A549 (cell line): Measurements from ENCODE around the gene BCL2L12. TPM values are rescaled to one million over a fixed set of nuclear protein-coding genes. Genes with fewer than 3 reads are reported as not detected.

ENCODE experiments used
- ATAC-seq, 2 experiments: fragments of 200-7000 bp in 1 of 2; fragments of >200 bp in 1 of 2; cut with Nextera tagmentation in 1 of 2; cut with Tn5 transposase in 1 of 2; 3 replicates each; pipeline versions ENCODE4 v1.8.0 to v1.9.1; 2018 to 2020; ENCODE audit warnings: mild to moderate bottlenecking in 1 of 2, moderate library complexity in 1 of 2
- CTCF ChIA-PET: fragments of 300-600 bp; sonication (Branson Sonifier 250); formaldehyde crosslinking; extraction: SDS; loops from one replicate; lab custom pipeline; 2021; ENCODE audit warnings: antibody characterized with exemption, inconsistent platforms; lab: Yijun Ruan, JAX
- POLR2A ChIA-PET: fragments of 350-600 bp; formaldehyde crosslinking; extraction: SDS; loops from one replicate; lab custom pipeline; 2021; ENCODE audit warnings: antibody characterized with exemption, inconsistent platforms; lab: Yijun Ruan, JAX
- DNase-seq, 2 experiments: peaks; one replicate each; pipeline versions ENCODE4 v3.0.0 to v3.0.0-alpha.2; 2011 to 2016; ENCODE audit warnings: low read depth in 1 of 2, low spot score in 1 of 2
- FAIRE-seq: peaks from 2 replicates; lab custom pipeline; 2011; peaks lifted over from hg19 to GRCh38; lab: Jason Lieb, UNC
- H3K27ac ChIP-seq, 2 experiments: fragments of >200 bp; sonication (Bioruptor Twin); formaldehyde crosslinking; 3 replicates each; pipeline ENCODE4 v1.5.1; 2016 to 2017
- H3K4me1 ChIP-seq: fragments of >200 bp; sonication (Bioruptor Twin); formaldehyde crosslinking; 3 replicates; pipeline ENCODE4 v1.6.1; 2016
- H3K4me2 ChIP-seq: fragments of >200 bp; sonication (Bioruptor Twin); formaldehyde crosslinking; 3 replicates; pipeline ENCODE4 v1.6.1; 2016
- H3K4me3 ChIP-seq: fragments of >200 bp; sonication (Bioruptor Twin); formaldehyde crosslinking; 3 replicates; pipeline ENCODE4 v1.5.1; 2016
- H3K9me3 ChIP-seq: fragments of >200 bp; sonication (Bioruptor Twin); formaldehyde crosslinking; 3 replicates; pipeline ENCODE4 v1.6.1; 2016
- CBX2 ChIP-seq: fragments of 200-600 bp; sonication (generic); IDR thresholded peaks from 2 replicates; pipeline ENCODE4 v1.6.1; 2016; ENCODE audit warnings: low read depth, mild to moderate bottlenecking, borderline replicate concordance
- CBX8 ChIP-seq: fragments of 200-600 bp; sonication (generic); IDR thresholded peaks from 2 replicates; pipeline ENCODE4 v1.6.1; 2016
- CEBPB ChIP-seq, 2 experiments: fragments of >200 bp in 1 of 2; sonication (Bioruptor Twin) in 1 of 2; formaldehyde crosslinking in 1 of 2; IDR thresholded peaks; 2 replicates each; pipeline ENCODE4 v1.6.1; 2012 to 2016
- FOSL2 ChIP-seq, 2 experiments: fragments of 450-650 bp in 1 of 2; fragments of >200 bp in 1 of 2; sonication (Bioruptor Twin) in 1 of 2; formaldehyde crosslinking; IDR thresholded peaks; 2 replicates each; pipeline versions ENCODE4 v1.5.0 to v1.6.1; 2016 to 2020; ENCODE audit warnings: mild to moderate bottlenecking in 1 of 2, moderate library complexity in 1 of 2
- HDAC2 ChIP-seq: fragments of 200-600 bp; sonication (generic); IDR thresholded peaks from 2 replicates; pipeline ENCODE4 v1.6.1; 2016
- HOXA7 ChIP-seq: fragments of 250-450 bp; sonication (Bioruptor Pico); IDR thresholded peaks from 2 replicates; pipeline ENCODE4 v1.5.0; 2020; ENCODE audit warnings: mild to moderate bottlenecking, moderate library complexity
- HOXB13 ChIP-seq: fragments of 250-450 bp; sonication (Bioruptor Pico); IDR thresholded peaks from 2 replicates; pipeline ENCODE4 v1.5.0; 2020; ENCODE audit warnings: low read depth, mild to moderate bottlenecking, moderate library complexity
- HOXB5 ChIP-seq: fragments of 250-450 bp; sonication (Bioruptor Pico); IDR thresholded peaks from 2 replicates; pipeline ENCODE4 v1.5.0; 2020; ENCODE audit warnings: mild to moderate bottlenecking, moderate library complexity
- JUN ChIP-seq, 2 experiments: fragments of >200 bp; sonication (Bioruptor Twin); formaldehyde crosslinking; IDR thresholded peaks; 2 replicates in 1 of 2; 3 replicates in 1 of 2; pipeline ENCODE4 v1.6.1; 2016 to 2017
- MAFK ChIP-seq: fragments of 450-650 bp; IDR thresholded peaks from 2 replicates; pipeline ENCODE4 v1.6.1; 2014; ENCODE audit not compliant: partially characterized antibody
- MAZ ChIP-seq: fragments of 150-350 bp; IDR thresholded peaks from 2 replicates; pipeline ENCODE4 v1.6.1; 2014; ENCODE audit warnings: antibody characterized with exemption, low read depth, low read length, borderline replicate concordance
- NFE2L2 ChIP-seq: fragments of 150-350 bp; conservative IDR thresholded peaks from 2 replicates; pipeline ENCODE4 v1.6.1; 2014; ENCODE audit warnings: low read length
- NR3C1 ChIP-seq: fragments of >200 bp; sonication (Bioruptor Twin); formaldehyde crosslinking; IDR thresholded peaks from 3 replicates; pipeline ENCODE4 v1.6.1; 2017
- PHF8 ChIP-seq: fragments of 200-600 bp; sonication (generic); IDR thresholded peaks from 2 replicates; pipeline ENCODE4 v1.6.1; 2016; ENCODE audit warnings: low read depth, mild to moderate bottlenecking, antibody characterized with exemption, moderate library complexity, borderline replicate concordance
- POLR2AphosphoS2 ChIP-seq: conservative IDR thresholded peaks from 2 replicates; pipeline ENCODE4 v1.6.1; 2012; ENCODE audit warnings: low read length, improper control_type of control experiment, inconsistent platforms
- RARB ChIP-seq: fragments of 250-450 bp; sonication (Bioruptor Pico); IDR thresholded peaks from 2 replicates; pipeline ENCODE4 v1.8.0; 2021; ENCODE audit warnings: mild to moderate bottlenecking, moderate library complexity
- RNF2 ChIP-seq: fragments of 200-600 bp; sonication (generic); IDR thresholded peaks from 2 replicates; pipeline ENCODE4 v1.6.1; 2016; ENCODE audit warnings: low read depth, mild to moderate bottlenecking, antibody characterized with exemption, moderate library complexity, borderline replicate concordance
- TFCP2L1 ChIP-seq: fragments of 250-450 bp; sonication (Bioruptor Pico); IDR thresholded peaks from 2 replicates; pipeline ENCODE4 v1.5.0; 2021; ENCODE audit warnings: mild to moderate bottlenecking
- TP53 ChIP-seq: fragments of 250-450 bp; sonication (Bioruptor Pico); IDR thresholded peaks from 2 replicates; pipeline ENCODE4 v1.5.0; 2021; ENCODE audit warnings: mild to moderate bottlenecking, moderate library complexity
- ZSCAN20 ChIP-seq: fragments of 250-450 bp; sonication (Bioruptor Pico); IDR thresholded peaks from 2 replicates; pipeline ENCODE4 v1.8.0; 2022; ENCODE audit warnings: mild to moderate bottlenecking, moderate library complexity
- WGBS: methylation state at CpG from one replicate; pipeline ENCODE4 v1.1.6; 2017; ENCODE audit errors: missing lambda C conversion rate; 5-methylcytosine and 5-hydroxymethylcytosine counted together
- polyA plus RNA-seq, 4 experiments: library from polyadenylated mRNA; depleted of rRNA in 3 of 4; stranded (reverse); fragments of >200 nt; fragmentation: RNase III in 1 of 4; extraction: RNeasy Plus Mini Kit Qiagen cat#74134 plus additional on column Dnase treatment in 1 of 4; gene quantifications; 2 replicates in 3 of 4; 3 replicates in 1 of 4; pipeline ENCODE4 v1.2.3, GENCODE V29; 2011 to 2017
- TF ChIP-seq, protein P1 (sequence below): fragments of >200 bp; sonication (Bioruptor Twin); formaldehyde crosslinking; IDR thresholded peaks from 3 replicates; pipeline ENCODE4 v1.6.1; 2016
- TF ChIP-seq, protein P2 (sequence below): IDR thresholded peaks from 2 replicates; pipeline ENCODE4 v1.6.1; 2012
- TF ChIP-seq, protein P3 (sequence below): fragments of >200 bp; sonication (Bioruptor Twin); formaldehyde crosslinking; IDR thresholded peaks from 2 replicates; pipeline ENCODE4 v1.6.1; 2016
- TF ChIP-seq, protein P4 (sequence below): fragments of 200-600 bp; sonication (generic); IDR thresholded peaks from 2 replicates; pipeline ENCODE4 v1.6.1; 2016; ENCODE audit warnings: antibody characterized with exemption, mild to moderate bottlenecking, moderate library complexity
- TF ChIP-seq, protein P5 (sequence below): fragments of 450-650 bp; IDR thresholded peaks from 2 replicates; pipeline ENCODE4 v1.6.1; 2014; ENCODE audit warnings: antibody characterized with exemption

The BCL2L12 gene
- polyA plus RNA-seq, 2 of the 4 experiments (the other 2 are of a cell fraction), result 26.6 to 53.0 TPM

DNA sequence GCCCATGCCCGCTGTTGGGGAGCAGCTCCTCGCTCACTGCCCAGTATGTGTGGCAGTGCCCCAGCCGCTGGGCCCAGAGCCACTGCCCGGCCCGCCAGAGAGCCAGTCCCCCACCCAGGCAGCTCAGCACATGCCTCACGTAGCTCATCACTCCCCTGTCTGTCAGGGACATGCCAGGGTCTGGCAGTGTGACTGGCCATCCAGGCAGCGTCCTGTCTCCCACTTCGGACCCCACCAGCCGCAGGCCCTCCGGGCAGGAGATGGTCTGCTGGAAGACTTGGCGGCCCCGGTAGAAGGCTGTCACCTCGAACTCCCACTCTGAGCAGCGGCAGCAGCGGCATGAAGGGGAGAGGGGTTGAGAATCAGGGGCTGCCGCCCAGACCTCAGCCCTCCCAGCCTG, 3.7 kb upstream of the BCL2L12 start:
- ChIA-PET CTCF (interaction anchor here (12.2 to 21.2 kb wide), 2 partner anchors 13 to 18 kb away, joined by 117 to 326 read pairs; partner anchors contain the start of genes PRMT1, RRAS and SCAF1), POLR2A (interaction anchor here (1.4 to 2.1 kb wide), 3 partner anchors 15 to 20 kb away, joined by 4 to 7 read pairs (median 5); partner anchors contain the start of gene SCAF1)
- no peak for FAIRE-seq
- TF ChIP-seq MAFK, result no peak
- no peak for TF ChIP-seq FOSL2 (IDR thresholded peaks at IDR 0.05)
- no peak for TF ChIP-seq FOSL2 (CRISPR knock-in tag; IDR thresholded peaks at IDR 0.05)
- TF ChIP-seq JUN (IDR thresholded peaks at IDR 0.05), result no peak
- TF ChIP-seq, protein P1, sequence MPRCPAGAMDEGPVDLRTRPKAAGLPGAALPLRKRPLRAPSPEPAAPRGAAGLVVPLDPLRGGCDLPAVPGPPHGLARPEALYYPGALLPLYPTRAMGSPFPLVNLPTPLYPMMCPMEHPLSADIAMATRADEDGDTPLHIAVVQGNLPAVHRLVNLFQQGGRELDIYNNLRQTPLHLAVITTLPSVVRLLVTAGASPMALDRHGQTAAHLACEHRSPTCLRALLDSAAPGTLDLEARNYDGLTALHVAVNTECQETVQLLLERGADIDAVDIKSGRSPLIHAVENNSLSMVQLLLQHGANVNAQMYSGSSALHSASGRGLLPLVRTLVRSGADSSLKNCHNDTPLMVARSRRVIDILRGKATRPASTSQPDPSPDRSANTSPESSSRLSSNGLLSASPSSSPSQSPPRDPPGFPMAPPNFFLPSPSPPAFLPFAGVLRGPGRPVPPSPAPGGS, result no peak
- TF ChIP-seq, protein P2, sequence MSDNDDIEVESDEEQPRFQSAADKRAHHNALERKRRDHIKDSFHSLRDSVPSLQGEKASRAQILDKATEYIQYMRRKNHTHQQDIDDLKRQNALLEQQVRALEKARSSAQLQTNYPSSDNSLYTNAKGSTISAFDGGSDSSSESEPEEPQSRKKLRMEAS, result no peak
- no peak for TF ChIP-seq PHF8
- TF ChIP-seq, protein P3, sequence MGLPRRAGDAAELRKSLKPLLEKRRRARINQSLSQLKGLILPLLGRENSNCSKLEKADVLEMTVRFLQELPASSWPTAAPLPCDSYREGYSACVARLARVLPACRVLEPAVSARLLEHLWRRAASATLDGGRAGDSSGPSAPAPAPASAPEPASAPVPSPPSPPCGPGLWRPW, result no peak
- no peak for TF ChIP-seq HDAC2
- TF ChIP-seq TFCP2L1 (CRISPR knock-in tag), result no peak
- TF ChIP-seq RNF2, result no peak
- TF ChIP-seq HOXB5 (CRISPR knock-in tag), result no peak
- TF ChIP-seq HOXB13 (CRISPR knock-in tag), result no peak
- no peak for TF ChIP-seq NR3C1
- TF ChIP-seq RARB (CRISPR knock-in tag), result no peak
- TF ChIP-seq, protein P4, sequence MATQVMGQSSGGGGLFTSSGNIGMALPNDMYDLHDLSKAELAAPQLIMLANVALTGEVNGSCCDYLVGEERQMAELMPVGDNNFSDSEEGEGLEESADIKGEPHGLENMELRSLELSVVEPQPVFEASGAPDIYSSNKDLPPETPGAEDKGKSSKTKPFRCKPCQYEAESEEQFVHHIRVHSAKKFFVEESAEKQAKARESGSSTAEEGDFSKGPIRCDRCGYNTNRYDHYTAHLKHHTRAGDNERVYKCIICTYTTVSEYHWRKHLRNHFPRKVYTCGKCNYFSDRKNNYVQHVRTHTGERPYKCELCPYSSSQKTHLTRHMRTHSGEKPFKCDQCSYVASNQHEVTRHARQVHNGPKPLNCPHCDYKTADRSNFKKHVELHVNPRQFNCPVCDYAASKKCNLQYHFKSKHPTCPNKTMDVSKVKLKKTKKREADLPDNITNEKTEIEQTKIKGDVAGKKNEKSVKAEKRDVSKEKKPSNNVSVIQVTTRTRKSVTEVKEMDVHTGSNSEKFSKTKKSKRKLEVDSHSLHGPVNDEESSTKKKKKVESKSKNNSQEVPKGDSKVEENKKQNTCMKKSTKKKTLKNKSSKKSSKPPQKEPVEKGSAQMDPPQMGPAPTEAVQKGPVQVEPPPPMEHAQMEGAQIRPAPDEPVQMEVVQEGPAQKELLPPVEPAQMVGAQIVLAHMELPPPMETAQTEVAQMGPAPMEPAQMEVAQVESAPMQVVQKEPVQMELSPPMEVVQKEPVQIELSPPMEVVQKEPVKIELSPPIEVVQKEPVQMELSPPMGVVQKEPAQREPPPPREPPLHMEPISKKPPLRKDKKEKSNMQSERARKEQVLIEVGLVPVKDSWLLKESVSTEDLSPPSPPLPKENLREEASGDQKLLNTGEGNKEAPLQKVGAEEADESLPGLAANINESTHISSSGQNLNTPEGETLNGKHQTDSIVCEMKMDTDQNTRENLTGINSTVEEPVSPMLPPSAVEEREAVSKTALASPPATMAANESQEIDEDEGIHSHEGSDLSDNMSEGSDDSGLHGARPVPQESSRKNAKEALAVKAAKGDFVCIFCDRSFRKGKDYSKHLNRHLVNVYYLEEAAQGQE, result no peak
- peaks cover 14% of the 10 kb centered on the region for H3K4me1 ChIP-seq
- no peak for DNase-seq
- no peak overlapping the region for H3K27ac ChIP-seq
- ATAC-seq, result no peak
- H3K4me3 ChIP-seq, result no peak overlapping the region
- 0 out of 3 replicates have a peak, but pooled peaks cover 3% of the 10 kb centered on the region for H3K9me3 ChIP-seq
- WGBS, result over 99% methylated on average over 13 of the region's 16 CpGs
- no peak overlapping the region for H3K4me2 ChIP-seq

DNA sequence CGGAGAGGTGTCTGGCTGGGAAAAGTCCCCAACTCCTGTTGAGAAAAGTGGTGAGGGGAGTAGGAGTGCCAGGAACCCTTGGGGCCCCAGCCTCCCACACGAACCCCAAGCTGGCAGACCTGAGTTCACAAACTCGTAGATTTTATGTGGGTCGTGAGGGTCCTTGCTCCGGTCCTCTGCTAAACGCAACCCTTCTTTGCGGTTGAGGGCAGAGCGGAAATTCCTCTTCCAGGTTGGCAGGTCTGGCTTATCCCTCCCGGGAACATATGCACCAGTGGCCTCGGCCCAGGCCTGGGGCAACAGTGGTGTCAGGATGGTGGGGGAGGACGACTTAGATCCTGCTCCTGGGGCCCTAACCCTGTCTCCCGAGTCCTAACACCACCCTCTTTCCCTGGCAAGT, 2.5 kb upstream of the BCL2L12 start:
- Histone ChIP-seq H3K4me3 (no peak overlapping the region), H3K27ac (no peak overlapping the region)
- TF ChIP-seq HOXA7 (CRISPR knock-in tag), result no peak
- no peak for TF ChIP-seq HOXB13 (CRISPR knock-in tag)
- TF ChIP-seq TFCP2L1 (CRISPR knock-in tag), result no peak
- TF ChIP-seq CBX8, result no peak
- TF ChIP-seq RARB (CRISPR knock-in tag), result no peak
- TF ChIP-seq, protein P5, sequence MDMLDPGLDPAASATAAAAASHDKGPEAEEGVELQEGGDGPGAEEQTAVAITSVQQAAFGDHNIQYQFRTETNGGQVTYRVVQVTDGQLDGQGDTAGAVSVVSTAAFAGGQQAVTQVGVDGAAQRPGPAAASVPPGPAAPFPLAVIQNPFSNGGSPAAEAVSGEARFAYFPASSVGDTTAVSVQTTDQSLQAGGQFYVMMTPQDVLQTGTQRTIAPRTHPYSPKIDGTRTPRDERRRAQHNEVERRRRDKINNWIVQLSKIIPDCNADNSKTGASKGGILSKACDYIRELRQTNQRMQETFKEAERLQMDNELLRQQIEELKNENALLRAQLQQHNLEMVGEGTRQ, result no peak
- no peak for TF ChIP-seq NFE2L2
- no peak for TF ChIP-seq TP53
- no peak for TF ChIP-seq MAZ
- no peak for TF ChIP-seq POLR2AphosphoS2
- no peak for TF ChIP-seq JUN (IDR thresholded peaks at IDR 0.05)
- no peak for TF ChIP-seq CBX2
- TF ChIP-seq FOSL2 (IDR thresholded peaks at IDR 0.05), result no peak
- no peak for TF ChIP-seq FOSL2 (CRISPR knock-in tag; IDR thresholded peaks at IDR 0.05)
- no peak for TF ChIP-seq CEBPB (IDR thresholded peaks at IDR 0.05)
- no peak for TF ChIP-seq ZSCAN20 (CRISPR knock-in tag)
- TF ChIP-seq, protein P4, result no peak
- TF ChIP-seq, all 56 proteins: peak for 0
- peaks cover 14% of the 10 kb centered on the region for H3K4me1 ChIP-seq
- POLR2A ChIA-PET, result interaction anchor here (1.2 to 2.6 kb wide), 3 partner anchors 13 to 23 kb away, joined by 4 to 22 read pairs (median 5); partner anchors contain the start of genes RRAS and SCAF1
- no peak for ATAC-seq
- 0 out of 3 replicates have a peak, but pooled peaks cover 3% of the 10 kb centered on the region for H3K9me3 ChIP-seq
- no peak overlapping the region for H3K4me2 ChIP-seq
- WGBS, result 92% methylated on average over 12 of the region's 12 CpGs
- CTCF ChIA-PET, result interaction anchor here (1.0 to 21.2 kb wide), 4 partner anchors 12 to 160 kb away, joined by 3 to 326 read pairs (median 62); partner anchors contain the start of genes PRMT1, RRAS and SCAF1
- DNase-seq, result no peak
- FAIRE-seq, result no peak
